Chondrocyte (in vitro differentiated cells): ENCODE measurements around the gene FOXF1. TPM values are rescaled to one million over a fixed set of nuclear protein-coding genes. Genes with fewer than 3 reads are reported as not detected.

Experiments used
- DNase-seq: peaks from one replicate; pipeline ENCODE4 v3.0.0; 2021; ENCODE audit warnings: mixed read lengths, low spot score
- H3K27ac Mint-ChIP-seq: one replicate; pipeline ENCODE4 v1.8.0; 2021; ENCODE audit warnings: mild to moderate bottlenecking, moderate library complexity, mixed read lengths; ENCODE audit not compliant: unreplicated experiment
- H3K27me3 Mint-ChIP-seq: 2 replicates; pipeline ENCODE4 v1.8.0; 2021; ENCODE audit warnings: low read depth, mixed read lengths
- H3K36me3 Mint-ChIP-seq: 2 replicates; pipeline ENCODE4 v1.8.0; 2021; ENCODE audit warnings: low read depth, mixed read lengths
- H3K4me1 Mint-ChIP-seq: 2 replicates; pipeline ENCODE4 v1.8.0; 2021; ENCODE audit warnings: low read depth, mild to moderate bottlenecking, mixed read lengths
- H3K4me3 Mint-ChIP-seq: one replicate; pipeline ENCODE4 v1.8.0; 2021; ENCODE audit warnings: mild to moderate bottlenecking, moderate library complexity, mixed read lengths; ENCODE audit not compliant: unreplicated experiment
- H3K9me3 Mint-ChIP-seq: 2 replicates; pipeline ENCODE4 v1.8.0; 2021; ENCODE audit warnings: low read depth, mixed read lengths
- CTCF ChIP-seq: fragments of 200-600 bp; sonication (generic); IDR thresholded peaks from 2 replicates; pipeline ENCODE4 v1.5.0; 2021; ENCODE audit warnings: antibody characterized with exemption, mild to moderate bottlenecking, moderate library complexity
- total RNA-seq: library from RNA; stranded (reverse); gene quantifications from 3 replicates; pipeline ENCODE4 v1.2.1, GENCODE V29; 2021

The FOXF1 gene
- total RNA-seq, 1 donor from 2014 or later, result not detected

GRCh38 chr16:86481607-86482006 lies 28.7 kb upstream of the FOXF1 start:
- H3K27me3 Mint-ChIP-seq, result peaks cover 71% of the 10 kb centered on the region
- no peak overlapping the region for H3K27ac Mint-ChIP-seq
- TF ChIP-seq CTCF, result no peak
- H3K36me3 Mint-ChIP-seq, result peaks cover 2% of the 10 kb centered on the region
- peaks cover 6% of the 10 kb centered on the region for H3K4me1 Mint-ChIP-seq
- H3K9me3 Mint-ChIP-seq, result peaks cover 12% of the 10 kb centered on the region
- DNase-seq, result no peak
- no peak overlapping the region for H3K4me3 Mint-ChIP-seq

- no peak overlapping the region for H3K4me3 Mint-ChIP-seq
- H3K9me3 Mint-ChIP-seq, result peaks cover 12% of the 10 kb centered on the region
- no peak for DNase-seq
- no peaks in the 10 kb centered on the region for H3K4me1 Mint-ChIP-seq
- no peak overlapping the region for H3K27ac Mint-ChIP-seq
- no peak for TF ChIP-seq CTCF
- peaks cover 2% of the 10 kb centered on the region for H3K36me3 Mint-ChIP-seq
- H3K27me3 Mint-ChIP-seq, result peaks cover 72% of the 10 kb centered on the region
Measured at GRCh38 chr16:86484240-86484639, 26.1 kb upstream of the FOXF1 start.

- H3K36me3 Mint-ChIP-seq, result peaks cover 3% of the 10 kb centered on the region
- no peaks in the 10 kb centered on the region for H3K4me1 Mint-ChIP-seq
- H3K27ac Mint-ChIP-seq, result no peak overlapping the region
- DNase-seq, result no peak
- no peak overlapping the region for H3K4me3 Mint-ChIP-seq
- peaks cover 75% of the 10 kb centered on the region for H3K27me3 Mint-ChIP-seq
- TF ChIP-seq CTCF, result no peak
- H3K9me3 Mint-ChIP-seq, result peaks cover 12% of the 10 kb centered on the region
Measured at GRCh38 chr16:86485746-86486145, 24.6 kb upstream of the FOXF1 start.

GRCh38 chr16:86490859-86491639 lies 19.3 kb upstream of the FOXF1 start:
- no peak overlapping the region for H3K27ac Mint-ChIP-seq
- no peaks in the 10 kb centered on the region for H3K9me3 Mint-ChIP-seq
- H3K4me1 Mint-ChIP-seq, result no peaks in the 10 kb centered on the region
- peaks cover 91% of the 10 kb centered on the region for H3K27me3 Mint-ChIP-seq
- DNase-seq, result peak; percentile 35
- TF ChIP-seq CTCF, result no peak
- H3K36me3 Mint-ChIP-seq, result peaks cover 1% of the 10 kb centered on the region
- no peak overlapping the region for H3K4me3 Mint-ChIP-seq

GRCh38 chr16:86491640-86492023 lies 18.7 kb upstream of the FOXF1 start:
- H3K27ac Mint-ChIP-seq, result no peak overlapping the region
- no peak overlapping the region for H3K4me3 Mint-ChIP-seq
- no peaks in the 10 kb centered on the region for H3K9me3 Mint-ChIP-seq
- DNase-seq, result peak; percentile 2
- no peak for TF ChIP-seq CTCF
- peaks cover 1% of the 10 kb centered on the region for H3K36me3 Mint-ChIP-seq
- H3K27me3 Mint-ChIP-seq, result peaks cover 91% of the 10 kb centered on the region
- H3K4me1 Mint-ChIP-seq, result no peaks in the 10 kb centered on the region
